Vagina (tissue), 2 donors: Measurements from ENCODE around the gene SH3BGRL2. TPM values are rescaled to one million over a fixed set of nuclear protein-coding genes. Genes with fewer than 3 reads are reported as not detected.

Experiments used
- DNase-seq, 2 donors: peaks; one replicate each; pipeline ENCODE4 v3.0.0-alpha.2; 2017; ENCODE audit errors: extremely low spot score in 2 of 2
- H3K27ac ChIP-seq: fragments of 200-600 bp; sonication (generic); one replicate; pipeline ENCODE4 v1.5.1; 2019
- H3K27me3 ChIP-seq: fragments of 200-600 bp; sonication (generic); one replicate; pipeline ENCODE4 v1.5.1; 2019
- H3K36me3 ChIP-seq, 2 donors: fragments of 200-600 bp; sonication (generic); one replicate each; pipeline ENCODE4 v1.5.1; 2017 to 2019
- H3K4me1 ChIP-seq: fragments of 200-600 bp; sonication (generic); one replicate; pipeline ENCODE4 v1.5.1; 2019
- H3K4me3 ChIP-seq, 2 donors: fragments of 200-600 bp; sonication (generic); 1 replicate in 1 of 2; 2 replicates in 1 of 2; pipeline ENCODE4 v1.5.1; 2016 to 2019
- H3K9me3 ChIP-seq: fragments of 200-600 bp; sonication (generic); one replicate; pipeline ENCODE4 v1.5.1; 2019
- CTCF ChIP-seq, 3 experiments: fragments of 450-650 bp in 2 of 3; fragments of 200-600 bp in 1 of 3; sonication (generic) in 1 of 3; IDR thresholded peaks; one replicate each; pipeline ENCODE4 v1.5.1; 2017 to 2019; ENCODE audit warnings: antibody characterized with exemption in 3 of 3, mild to moderate bottlenecking in 2 of 3, moderate library complexity in 2 of 3
- POLR2A ChIP-seq, 2 donors: fragments of 450-650 bp; IDR thresholded peaks; one replicate each; pipeline ENCODE4 v1.6.1; 2017; ENCODE audit warnings: antibody characterized with exemption in 2 of 2, mild to moderate bottlenecking in 2 of 2, moderate library complexity in 2 of 2
- POLR2AphosphoS5 ChIP-seq, 2 donors: sonication (generic); formaldehyde crosslinking; IDR thresholded peaks; one replicate each; pipeline ENCODE4 v1.9.0; 2017; ENCODE audit warnings: antibody characterized with exemption in 2 of 2, mild to moderate bottlenecking in 2 of 2, low read depth in 1 of 2; ENCODE audit not compliant: insufficient read depth in 1 of 2
- intact Hi-C: fragments of 100-400 bp; cut with DNase I; formaldehyde crosslinking; loops from one replicate; pipeline ENCODE4 v1.15.1; 2023
- total RNA-seq: library from RNA; depleted of rRNA; stranded (reverse); fragments of >200 nt; gene quantifications from one replicate; pipeline ENCODE4 v1.2.3, GENCODE V29; 2016

SH3BGRL2 gene
- total RNA-seq, 1 donor from 2014 or later: 38.3 TPM

GRCh38 chr6:79623106-79623505, 8.0 kb upstream of the SH3BGRL2 start:
- Histone ChIP-seq H3K27me3 (no peaks in the 10 kb centered on the region), H3K27ac (no peak overlapping the region), H3K4me1 (no peaks in the 10 kb centered on the region), H3K36me3 (no peaks in the 10 kb centered on the region), H3K9me3 (no peaks in the 10 kb centered on the region), H3K4me3 (no peak overlapping the region)
- DNase-seq: no peak
- no peak for TF ChIP-seq POLR2AphosphoS5 (IDR thresholded peaks at IDR 0.05; ENCODE audit: insufficient read depth in 1 of 2, low read depth in 1 of 2)
- no peak for TF ChIP-seq POLR2A (IDR thresholded peaks at IDR 0.05)
- no peak for TF ChIP-seq CTCF (IDR thresholded peaks at IDR 0.05)
- intact Hi-C loops: no loop called here

DNA sequence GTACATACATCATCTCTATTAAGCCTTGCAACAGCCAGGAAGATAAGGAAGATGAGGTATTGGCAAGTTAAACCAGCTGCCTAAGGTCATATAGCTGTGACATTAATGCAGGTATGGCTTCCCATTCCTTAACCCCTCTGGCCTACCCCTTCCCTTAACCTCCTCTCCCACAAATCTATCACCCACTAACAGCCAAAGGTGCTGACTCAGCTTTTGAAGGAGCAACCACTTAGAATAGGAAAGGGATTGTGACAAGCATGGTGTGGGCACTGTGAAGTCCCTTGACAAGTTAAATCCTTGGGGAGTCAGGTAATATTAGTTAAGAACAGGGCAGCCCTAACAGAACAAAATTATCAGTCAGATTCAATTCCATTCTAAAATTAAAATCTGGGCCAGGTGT, 5.4 kb upstream of the SH3BGRL2 start:
- TF ChIP-seq POLR2A (IDR thresholded peaks at IDR 0.05) (no peak), POLR2AphosphoS5 (IDR thresholded peaks at IDR 0.05; ENCODE audit: insufficient read depth in 1 of 2, low read depth in 1 of 2) (no peak), CTCF (IDR thresholded peaks at IDR 0.05) (no peak)
- Histone ChIP-seq H3K27ac (no peak overlapping the region), H3K9me3 (no peaks in the 10 kb centered on the region), H3K36me3 (no peaks in the 10 kb centered on the region), H3K27me3 (no peaks in the 10 kb centered on the region), H3K4me1 (peaks cover 3% of the 10 kb centered on the region), H3K4me3 (no peak overlapping the region)
- DNase-seq: no peak
- intact Hi-C loops: no loop called here

DNA sequence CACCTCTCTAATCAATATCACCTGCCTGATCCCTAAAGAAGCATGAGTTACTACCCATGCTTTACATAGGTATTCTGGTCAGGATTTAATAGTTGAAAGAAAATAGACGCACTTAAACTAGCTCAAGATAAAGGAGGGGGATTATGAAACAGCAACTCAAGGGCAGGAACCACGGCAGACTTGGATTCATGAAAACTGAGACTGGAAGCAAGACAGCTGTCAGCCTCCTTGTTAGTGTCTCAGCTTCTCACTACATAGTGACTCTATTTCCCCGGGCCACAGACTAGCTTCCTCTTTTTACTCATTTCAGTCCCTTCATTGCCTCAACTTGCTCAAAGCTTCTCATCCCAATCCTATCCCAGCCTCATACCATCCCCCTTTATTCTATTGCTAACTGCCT, 4.3 kb upstream of the SH3BGRL2 start:
- H3K27me3 ChIP-seq: no peaks in the 10 kb centered on the region
- H3K4me1 ChIP-seq: peaks cover 5% of the 10 kb centered on the region
- no peaks in the 10 kb centered on the region for H3K9me3 ChIP-seq
- no peak for TF ChIP-seq POLR2AphosphoS5 (IDR thresholded peaks at IDR 0.05; ENCODE audit: insufficient read depth in 1 of 2, low read depth in 1 of 2)
- no peak for TF ChIP-seq CTCF (IDR thresholded peaks at IDR 0.05)
- no peak for TF ChIP-seq POLR2A (IDR thresholded peaks at IDR 0.05)
- H3K36me3 ChIP-seq: no peaks in the 10 kb centered on the region
- no peak overlapping the region for H3K27ac ChIP-seq
- DNase-seq: no peak
- H3K4me3 ChIP-seq: no peak overlapping the region
- intact Hi-C loops: no loop called here

- intact Hi-C loops: no loop called here
- TF ChIP-seq CTCF (IDR thresholded peaks at IDR 0.05) (no peak), POLR2A (IDR thresholded peaks at IDR 0.05) (no peak), POLR2AphosphoS5 (IDR thresholded peaks at IDR 0.05; ENCODE audit: insufficient read depth in 1 of 2, low read depth in 1 of 2) (no peak)
- H3K9me3 ChIP-seq: no peaks in the 10 kb centered on the region
These were observed 3.7 kb upstream of the SH3BGRL2 start for GRCh38 chr6:79627422-79627821.

GRCh38 chr6:79628466-79629288, 2.5 kb upstream of the SH3BGRL2 start:
- no peak for DNase-seq
- no peak overlapping the region for H3K27ac ChIP-seq
- H3K27me3 ChIP-seq: no peaks in the 10 kb centered on the region

More at GRCh38 chr6:79627422-79627821, 3.7 kb upstream of the SH3BGRL2 start:
- Histone ChIP-seq H3K27ac (no peak overlapping the region), H3K36me3 (no peaks in the 10 kb centered on the region), H3K4me3 (no peak overlapping the region), H3K4me1 (peaks cover 5% of the 10 kb centered on the region), H3K27me3 (no peaks in the 10 kb centered on the region)
- DNase-seq: no peak

More at GRCh38 chr6:79628466-79629288, 2.5 kb upstream of the SH3BGRL2 start:
- TF ChIP-seq POLR2AphosphoS5 (IDR thresholded peaks at IDR 0.05; ENCODE audit: insufficient read depth in 1 of 2, low read depth in 1 of 2) (no peak), CTCF (IDR thresholded peaks at IDR 0.05) (no peak), POLR2A (IDR thresholded peaks at IDR 0.05) (no peak)
- Histone ChIP-seq H3K36me3 (no peaks in the 10 kb centered on the region), H3K4me1 (peaks cover 5% of the 10 kb centered on the region), H3K9me3 (no peaks in the 10 kb centered on the region), H3K4me3 (no peak overlapping the region)
- intact Hi-C loops: no loop called here
